Astrocyte of the spinal cord (primary cell): ENCODE measurements around the gene KLHL36.

Experiments
- DNase-seq: peaks from one replicate; pipeline ENCODE4 v3.0.0; 2011; ENCODE audit warnings: low read depth, low spot score
- H3K4me3 ChIP-seq: 2 replicates; pipeline ENCODE4 v1.5.1; 2011; ENCODE audit warnings: low read depth, mild to moderate bottlenecking, low read length, moderate library complexity
- in situ Hi-C: cut with HindIII; loops from 2 replicates; pipeline ENCODE4 v1.10.0; 2017; ENCODE audit warnings: low sequenced_read_pairs
- TF ChIP-seq, protein P1 (sequence below): IDR thresholded peaks from 2 replicates; pipeline ENCODE4 v1.5.1; 2012; ENCODE audit warnings: low read depth, mild to moderate bottlenecking, low read length, inconsistent platforms

Gene KLHL36

DNA sequence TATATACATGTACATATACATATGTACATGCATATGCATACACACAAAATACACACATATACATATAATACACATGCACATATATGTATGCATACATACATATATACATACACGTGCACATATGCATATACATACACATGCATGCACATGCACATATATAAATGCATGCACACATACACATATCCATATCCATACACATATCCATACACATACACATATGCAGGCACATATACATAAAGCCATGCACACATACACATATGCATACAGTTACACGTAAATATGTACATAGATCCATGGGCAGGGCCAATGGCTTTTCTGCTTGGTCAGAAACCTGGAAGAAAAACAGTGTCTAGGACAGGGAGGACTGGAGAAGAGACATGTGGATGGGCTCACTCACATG is 27.6 kb downstream of the KLHL36 start:
- in situ Hi-C loops = no loop called here
- H3K4me3 ChIP-seq = no peak overlapping the region
- TF ChIP-seq, protein P1, sequence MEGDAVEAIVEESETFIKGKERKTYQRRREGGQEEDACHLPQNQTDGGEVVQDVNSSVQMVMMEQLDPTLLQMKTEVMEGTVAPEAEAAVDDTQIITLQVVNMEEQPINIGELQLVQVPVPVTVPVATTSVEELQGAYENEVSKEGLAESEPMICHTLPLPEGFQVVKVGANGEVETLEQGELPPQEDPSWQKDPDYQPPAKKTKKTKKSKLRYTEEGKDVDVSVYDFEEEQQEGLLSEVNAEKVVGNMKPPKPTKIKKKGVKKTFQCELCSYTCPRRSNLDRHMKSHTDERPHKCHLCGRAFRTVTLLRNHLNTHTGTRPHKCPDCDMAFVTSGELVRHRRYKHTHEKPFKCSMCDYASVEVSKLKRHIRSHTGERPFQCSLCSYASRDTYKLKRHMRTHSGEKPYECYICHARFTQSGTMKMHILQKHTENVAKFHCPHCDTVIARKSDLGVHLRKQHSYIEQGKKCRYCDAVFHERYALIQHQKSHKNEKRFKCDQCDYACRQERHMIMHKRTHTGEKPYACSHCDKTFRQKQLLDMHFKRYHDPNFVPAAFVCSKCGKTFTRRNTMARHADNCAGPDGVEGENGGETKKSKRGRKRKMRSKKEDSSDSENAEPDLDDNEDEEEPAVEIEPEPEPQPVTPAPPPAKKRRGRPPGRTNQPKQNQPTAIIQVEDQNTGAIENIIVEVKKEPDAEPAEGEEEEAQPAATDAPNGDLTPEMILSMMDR = no peak
- no peak for DNase-seq

DNA sequence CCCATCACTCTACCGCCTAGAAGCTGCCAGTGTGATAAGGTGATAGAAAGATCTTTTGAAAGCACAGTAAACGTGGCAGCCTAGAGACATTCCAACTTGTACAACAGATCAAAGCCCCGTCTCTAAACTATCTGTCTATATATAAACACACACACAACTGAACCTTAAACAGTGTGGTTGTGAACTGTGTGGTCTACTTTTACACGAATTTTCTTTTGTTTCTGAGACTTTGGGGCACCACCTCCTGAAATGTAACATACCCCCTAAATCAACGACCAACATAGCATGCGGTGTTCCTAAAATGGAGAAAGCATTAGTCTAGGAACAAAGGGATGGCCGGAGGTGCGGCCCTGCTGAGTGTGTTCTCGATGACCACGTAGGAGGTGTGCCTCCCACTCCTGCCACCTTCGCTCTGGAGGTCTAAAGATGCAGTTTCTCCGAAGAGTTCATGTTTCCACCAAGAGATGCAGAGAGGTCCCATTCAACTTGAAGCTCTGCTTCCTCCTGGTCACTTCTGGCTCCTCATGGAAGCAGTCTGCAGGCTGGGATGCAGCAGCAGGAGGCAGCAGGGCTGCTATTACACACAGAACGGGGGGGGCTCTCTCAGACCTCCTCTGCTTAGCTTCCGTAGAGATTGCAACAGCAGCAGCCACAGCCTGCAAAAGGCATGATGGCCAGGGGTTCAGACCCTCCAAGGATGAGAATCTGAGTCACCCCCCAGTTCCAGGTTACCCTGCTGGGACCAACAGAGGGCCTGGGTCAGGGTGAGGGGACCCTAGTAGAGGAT is 28.9 kb downstream of the KLHL36 start:
- DNase-seq = peak; percentile 17
- in situ Hi-C loops = no loop called here

DNA sequence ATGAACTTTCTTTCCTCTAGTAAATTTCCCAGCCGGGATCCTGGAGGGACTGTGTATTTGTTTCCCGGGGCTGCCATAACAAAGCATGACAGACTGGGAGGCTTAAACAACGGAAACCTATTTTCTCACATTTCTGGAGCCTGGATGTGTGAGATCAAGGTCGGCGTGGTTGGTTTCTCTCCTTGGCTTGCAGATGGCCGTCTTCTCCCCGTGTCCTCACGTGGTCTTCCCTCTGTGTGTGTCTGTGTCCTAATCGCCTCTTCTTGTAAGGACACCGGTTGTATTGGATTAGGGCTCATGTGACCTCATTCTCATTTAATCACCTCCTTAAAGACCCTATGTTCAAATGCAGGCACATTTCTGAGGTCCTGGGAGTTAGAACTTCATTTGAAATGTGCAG is 29.5 kb downstream of the KLHL36 start:
- no peak overlapping the region for H3K4me3 ChIP-seq
- in situ Hi-C loops = no loop called here
- no peak for DNase-seq
- TF ChIP-seq, protein P1 = no peak

More for the DNA sequence above, 28.9 kb downstream of the KLHL36 start:
- H3K4me3 ChIP-seq = no peak overlapping the region
- TF ChIP-seq, protein P1 = no peak

DNA sequence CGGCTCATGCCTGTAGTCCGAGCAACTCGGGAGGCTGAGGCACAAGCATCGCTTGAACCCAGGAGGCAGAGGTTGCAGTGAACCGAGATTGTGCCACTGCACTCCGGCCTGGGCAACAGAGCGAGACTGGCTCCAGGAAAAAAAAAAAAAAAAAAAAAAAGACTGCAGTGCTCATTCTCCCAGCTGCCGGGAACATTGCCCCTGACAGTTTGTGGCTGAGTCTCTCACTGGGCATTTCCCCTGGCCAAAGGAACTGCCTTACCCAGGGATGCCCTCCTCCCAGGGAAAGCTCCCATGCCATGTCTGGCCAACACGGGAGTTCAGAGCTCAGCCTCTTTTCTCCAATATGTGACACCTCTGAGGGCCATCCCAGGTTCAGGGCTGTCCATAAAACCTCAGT is 30.2 kb downstream of the KLHL36 start:
- in situ Hi-C loops = no loop called here
- DNase-seq = no peak
- H3K4me3 ChIP-seq = no peak overlapping the region
- TF ChIP-seq, protein P1 = no peak

DNA sequence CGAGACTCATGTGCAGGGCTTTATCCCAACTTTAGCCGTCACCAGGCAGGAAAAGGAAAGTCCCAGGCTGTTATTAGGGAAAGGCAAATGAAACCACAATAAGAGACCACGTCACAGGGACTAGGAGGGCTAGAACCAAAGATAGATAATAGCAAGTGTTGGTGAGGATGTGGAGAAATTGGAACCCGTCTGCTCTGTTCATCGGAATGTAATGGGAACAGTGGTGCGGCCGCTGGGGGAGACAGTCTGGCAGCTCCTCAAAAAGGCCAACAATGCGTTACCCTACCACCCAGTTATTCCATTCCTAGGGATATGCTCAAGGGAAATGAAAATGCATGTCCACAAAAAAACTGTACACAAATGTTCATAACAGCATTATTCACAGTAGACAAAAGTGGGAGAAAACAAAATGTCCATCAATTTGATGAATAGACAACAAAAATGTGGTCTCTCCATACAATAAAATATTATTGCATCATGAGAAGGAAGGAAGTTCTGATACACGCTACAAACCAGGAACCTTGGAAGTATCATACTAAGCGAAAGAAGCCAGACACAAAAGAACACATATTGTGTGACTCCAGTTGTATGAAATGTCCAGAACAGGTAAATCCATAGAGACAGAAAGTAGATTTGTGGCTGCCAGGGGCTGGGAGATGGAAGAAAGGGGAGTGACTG is 32.0 kb downstream of the KLHL36 start:
- H3K4me3 ChIP-seq = no peak overlapping the region
- DNase-seq = no peak
- TF ChIP-seq, protein P1 = no peak
- in situ Hi-C loops = no loop called here

DNA sequence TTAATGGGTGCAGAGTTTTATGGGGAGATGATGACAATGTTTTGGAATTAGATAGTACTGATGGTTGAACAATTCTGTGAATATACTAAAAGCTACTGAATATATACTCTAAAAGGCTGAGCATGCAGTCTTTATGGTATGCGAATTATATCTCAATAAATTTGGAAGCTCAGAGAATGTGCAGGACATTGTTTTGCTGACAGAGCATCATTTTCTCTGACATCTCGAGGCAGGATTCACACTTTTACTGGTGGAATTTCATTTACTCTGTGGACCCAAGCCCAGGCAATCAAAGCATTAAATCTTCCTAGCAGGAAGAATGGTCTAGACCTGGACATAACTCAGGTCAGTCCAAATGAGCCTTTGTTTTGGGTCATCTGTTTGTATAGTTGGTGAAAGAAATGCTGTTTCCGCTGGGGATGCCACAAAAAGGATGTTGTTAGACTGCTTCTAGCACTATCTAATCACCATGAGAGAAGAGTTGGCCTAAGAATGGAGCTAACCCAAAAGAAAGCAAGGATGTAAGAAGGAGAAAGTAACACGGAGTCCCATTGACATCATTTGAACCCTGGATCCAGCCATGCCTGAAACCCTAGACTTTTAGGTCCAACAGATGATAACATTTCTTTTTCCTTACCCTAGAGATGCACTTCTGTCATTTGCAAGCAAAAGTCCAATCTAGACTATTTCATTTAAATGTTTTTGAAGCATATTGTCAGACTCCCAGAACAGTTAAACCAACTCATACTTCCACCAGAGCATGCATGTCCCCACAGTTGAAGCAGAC is 32.7 kb downstream of the KLHL36 start:
- in situ Hi-C loops = no loop called here
- TF ChIP-seq, protein P1 = no peak
- H3K4me3 ChIP-seq = no peak overlapping the region
- DNase-seq = no peak
